HepG2 (cell line): ENCODE results near the gene CDH22. TPM values are rescaled to one million over a fixed set of nuclear protein-coding genes. Genes with fewer than 3 reads are reported as not detected.

ENCODE experiments used
- AFF4 ChIP-seq: sonication (generic); formaldehyde crosslinking; IDR thresholded peaks from 2 replicates; pipeline ENCODE4 v1.4.0; 2020; ENCODE audit warnings: missing genetic modification reagents
- RARG ChIP-seq: sonication (generic); formaldehyde crosslinking; IDR thresholded peaks from 2 replicates; pipeline ENCODE4 v1.4.0; 2020; ENCODE audit warnings: low read depth, mild to moderate bottlenecking, missing genetic modification reagents
- ZFX ChIP-seq: sonication (generic); formaldehyde crosslinking; IDR thresholded peaks from 2 replicates; pipeline ENCODE4 v1.4.0; 2020; ENCODE audit warnings: mild to moderate bottlenecking, low read depth, missing genetic modification reagents, moderate library complexity
- ZHX1 ChIP-seq: sonication (generic); formaldehyde crosslinking; IDR thresholded peaks from 2 replicates; pipeline ENCODE4 v1.8.1; 2022; ENCODE audit warnings: low read depth, mild to moderate bottlenecking, missing genetic modification reagents
- ZNF569 ChIP-seq: sonication (generic); formaldehyde crosslinking; IDR thresholded peaks from 2 replicates; pipeline ENCODE4 v1.5.0; 2020; ENCODE audit warnings: mild to moderate bottlenecking, missing genetic modification reagents, moderate library complexity, borderline replicate concordance
- ZNF782 ChIP-seq: sonication (generic); formaldehyde crosslinking; IDR thresholded peaks from 2 replicates; pipeline ENCODE4 v1.4.0; 2020; ENCODE audit warnings: missing genetic modification reagents, mild to moderate bottlenecking, borderline replicate concordance
- polyA plus RNA-seq, 8 experiments: library from polyadenylated mRNA; depleted of rRNA in 3 of 8; stranded (reverse) in 7 of 8; unstranded in 1 of 8; fragments of >200 nt; fragmentation: Illumina TruSeq in 4 of 8; extraction: Trizol in 4 of 8; gene quantifications; 2 replicates each; pipeline versions ENCODE4 v1.2.1 to v1.2.3, GENCODE V29; 2011 to 2016; ENCODE audit warnings: low read depth in 4 of 8, missing spikeins in 1 of 8, mixed read lengths in 1 of 8; ENCODE audit not compliant: insufficient read depth in 1 of 8
- total RNA-seq, 5 experiments: library from RNA; depleted of rRNA; stranded (reverse); fragments of >200 nt; fragmentation: Illumina TruSeq; extraction: Trizol; gene quantifications; 2 replicates each; pipeline ENCODE4 v1.2.3, GENCODE V29; 2016; ENCODE audit warnings: low read depth in 1 of 5
- TF ChIP-seq, protein P1 (sequence below): IDR thresholded peaks from 2 replicates; pipeline ENCODE4 v1.6.1; 2016; ENCODE audit warnings: missing compliant biosample characterization, missing genetic modification reagents, borderline replicate concordance
- TF ChIP-seq, protein P2 (sequence below): sonication (generic); formaldehyde crosslinking; IDR thresholded peaks from 2 replicates; pipeline ENCODE4 v1.5.0; 2020; ENCODE audit warnings: mild to moderate bottlenecking, missing genetic modification reagents, moderate library complexity
- TF ChIP-seq, protein P3 (sequence below): sonication (generic); formaldehyde crosslinking; IDR thresholded peaks from 2 replicates; pipeline ENCODE4 v1.4.0; 2020; ENCODE audit warnings: missing genetic modification reagents, borderline replicate concordance

Gene CDH22
- total and polyA plus RNA-seq, 2 of the 13 experiments (the other 11 are each of a cell fraction or from before 2014, with no cell fraction given), result not detected

DNA sequence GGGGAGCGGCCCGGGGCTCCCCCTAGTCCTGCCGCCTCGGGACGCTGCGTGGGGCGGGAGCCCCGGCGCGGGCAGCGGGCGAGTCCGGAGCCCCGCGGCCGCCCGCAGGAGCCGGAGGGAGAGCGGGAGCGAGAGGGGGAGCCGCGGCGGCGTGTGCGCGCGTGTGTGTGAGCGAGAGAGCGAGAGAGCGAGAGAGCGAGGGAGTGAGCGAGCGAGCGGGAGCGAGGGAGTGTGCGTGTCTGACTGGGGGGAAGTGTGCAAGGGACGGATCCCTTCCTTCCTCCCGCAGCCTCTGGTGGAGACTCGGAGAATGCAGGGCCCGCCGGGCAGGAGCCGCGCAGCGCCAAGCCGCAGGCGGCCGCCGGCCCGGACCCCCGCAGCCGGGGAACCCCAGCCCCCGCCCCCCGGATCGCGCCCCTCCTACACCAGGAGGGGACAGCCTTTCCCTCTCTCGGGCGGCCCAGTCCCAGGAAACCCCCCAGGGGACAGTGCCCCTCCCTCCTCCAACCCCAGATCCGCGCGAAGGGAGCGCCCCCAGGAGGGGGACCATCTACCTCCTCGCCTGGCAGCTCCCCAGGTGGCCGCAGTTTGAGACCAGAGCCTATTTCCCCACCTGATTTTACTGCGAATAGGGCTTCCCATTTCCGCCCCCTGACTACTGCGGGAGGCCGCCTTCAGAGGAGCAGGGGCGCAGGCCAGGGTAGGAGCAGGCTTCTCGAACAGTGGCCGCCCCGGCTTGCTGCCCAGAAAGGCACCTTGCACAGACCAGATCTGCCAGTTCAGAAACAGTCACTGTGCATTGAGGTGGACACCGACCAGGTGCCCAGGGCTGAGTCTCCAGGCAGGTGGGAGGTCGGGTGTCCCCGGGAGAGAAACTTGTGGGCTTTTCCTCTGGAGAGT is at the start of gene CDH22 (continued):
- no peak for TF ChIP-seq AFF4 (CRISPR knock-in tag)
- no peak for TF ChIP-seq RARG (CRISPR knock-in tag)
- TF ChIP-seq ZNF569 (CRISPR knock-in tag), result no peak
- 0 out of 2 replicates have a peak, but pooled peaks have one; percentile 52 for TF ChIP-seq ZHX1 (CRISPR knock-in tag)
- TF ChIP-seq, protein P1, sequence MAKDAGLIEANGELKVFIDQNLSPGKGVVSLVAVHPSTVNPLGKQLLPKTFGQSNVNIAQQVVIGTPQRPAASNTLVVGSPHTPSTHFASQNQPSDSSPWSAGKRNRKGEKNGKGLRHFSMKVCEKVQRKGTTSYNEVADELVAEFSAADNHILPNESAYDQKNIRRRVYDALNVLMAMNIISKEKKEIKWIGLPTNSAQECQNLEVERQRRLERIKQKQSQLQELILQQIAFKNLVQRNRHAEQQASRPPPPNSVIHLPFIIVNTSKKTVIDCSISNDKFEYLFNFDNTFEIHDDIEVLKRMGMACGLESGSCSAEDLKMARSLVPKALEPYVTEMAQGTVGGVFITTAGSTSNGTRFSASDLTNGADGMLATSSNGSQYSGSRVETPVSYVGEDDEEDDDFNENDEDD (CRISPR knock-in tag), result peak; percentile 58; the same call in 1 of the 2 replicates
- TF ChIP-seq, protein P2, sequence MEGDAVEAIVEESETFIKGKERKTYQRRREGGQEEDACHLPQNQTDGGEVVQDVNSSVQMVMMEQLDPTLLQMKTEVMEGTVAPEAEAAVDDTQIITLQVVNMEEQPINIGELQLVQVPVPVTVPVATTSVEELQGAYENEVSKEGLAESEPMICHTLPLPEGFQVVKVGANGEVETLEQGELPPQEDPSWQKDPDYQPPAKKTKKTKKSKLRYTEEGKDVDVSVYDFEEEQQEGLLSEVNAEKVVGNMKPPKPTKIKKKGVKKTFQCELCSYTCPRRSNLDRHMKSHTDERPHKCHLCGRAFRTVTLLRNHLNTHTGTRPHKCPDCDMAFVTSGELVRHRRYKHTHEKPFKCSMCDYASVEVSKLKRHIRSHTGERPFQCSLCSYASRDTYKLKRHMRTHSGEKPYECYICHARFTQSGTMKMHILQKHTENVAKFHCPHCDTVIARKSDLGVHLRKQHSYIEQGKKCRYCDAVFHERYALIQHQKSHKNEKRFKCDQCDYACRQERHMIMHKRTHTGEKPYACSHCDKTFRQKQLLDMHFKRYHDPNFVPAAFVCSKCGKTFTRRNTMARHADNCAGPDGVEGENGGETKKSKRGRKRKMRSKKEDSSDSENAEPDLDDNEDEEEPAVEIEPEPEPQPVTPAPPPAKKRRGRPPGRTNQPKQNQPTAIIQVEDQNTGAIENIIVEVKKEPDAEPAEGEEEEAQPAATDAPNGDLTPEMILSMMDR (CRISPR knock-in tag), result peak; percentile 52
- TF ChIP-seq, protein P3, sequence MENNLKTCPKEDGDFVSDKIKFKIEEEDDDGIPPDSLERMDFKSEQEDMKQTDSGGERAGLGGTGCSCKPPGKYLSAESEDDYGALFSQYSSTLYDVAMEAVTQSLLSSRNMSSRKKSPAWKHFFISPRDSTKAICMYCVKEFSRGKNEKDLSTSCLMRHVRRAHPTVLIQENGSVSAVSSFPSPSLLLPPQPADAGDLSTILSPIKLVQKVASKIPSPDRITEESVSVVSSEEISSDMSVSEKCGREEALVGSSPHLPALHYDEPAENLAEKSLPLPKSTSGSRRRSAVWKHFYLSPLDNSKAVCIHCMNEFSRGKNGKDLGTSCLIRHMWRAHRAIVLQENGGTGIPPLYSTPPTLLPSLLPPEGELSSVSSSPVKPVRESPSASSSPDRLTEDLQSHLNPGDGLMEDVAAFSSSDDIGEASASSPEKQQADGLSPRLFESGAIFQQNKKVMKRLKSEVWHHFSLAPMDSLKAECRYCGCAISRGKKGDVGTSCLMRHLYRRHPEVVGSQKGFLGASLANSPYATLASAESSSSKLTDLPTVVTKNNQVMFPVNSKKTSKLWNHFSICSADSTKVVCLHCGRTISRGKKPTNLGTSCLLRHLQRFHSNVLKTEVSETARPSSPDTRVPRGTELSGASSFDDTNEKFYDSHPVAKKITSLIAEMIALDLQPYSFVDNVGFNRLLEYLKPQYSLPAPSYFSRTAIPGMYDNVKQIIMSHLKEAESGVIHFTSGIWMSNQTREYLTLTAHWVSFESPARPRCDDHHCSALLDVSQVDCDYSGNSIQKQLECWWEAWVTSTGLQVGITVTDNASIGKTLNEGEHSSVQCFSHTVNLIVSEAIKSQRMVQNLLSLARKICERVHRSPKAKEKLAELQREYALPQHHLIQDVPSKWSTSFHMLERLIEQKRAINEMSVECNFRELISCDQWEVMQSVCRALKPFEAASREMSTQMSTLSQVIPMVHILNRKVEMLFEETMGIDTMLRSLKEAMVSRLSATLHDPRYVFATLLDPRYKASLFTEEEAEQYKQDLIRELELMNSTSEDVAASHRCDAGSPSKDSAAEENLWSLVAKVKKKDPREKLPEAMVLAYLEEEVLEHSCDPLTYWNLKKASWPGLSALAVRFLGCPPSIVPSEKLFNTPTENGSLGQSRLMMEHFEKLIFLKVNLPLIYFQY (CRISPR knock-in tag), result no peak
- TF ChIP-seq ZNF782 (CRISPR knock-in tag), result no peak
- peak; percentile 33; the same call in 1 of the 2 replicates for TF ChIP-seq ZFX (CRISPR knock-in tag)
